Measurements from ENCODE around the gene KIAA0232. TPM values are rescaled to one million over a fixed set of nuclear protein-coding genes. Genes with fewer than 3 reads are reported as not detected.

Gene KIAA0232
- total RNA-seq, 2 experiments from 2014 or later, result 16.1 to 16.5 TPM

- POLR2A ChIA-PET, result no interaction called here
These were observed 85.9 kb downstream of the KIAA0232 start for GRCh38 chr4:6868386-6868785.

GRCh38 chr4:6869944-6870343 is 87.4 kb downstream of the KIAA0232 start:
- ChIA-PET POLR2A (interaction anchor here (0.6 kb wide), 1 partner anchor 214 kb away, joined by 3 read pairs; no protein-coding TSS in a partner anchor), CTCF (interaction anchor here (0.7 kb wide), 1 partner anchor 149 kb away, joined by 3 read pairs; no protein-coding TSS in a partner anchor)
- no peak overlapping the region for H3K27ac Mint-ChIP-seq
- H3K27me3 Mint-ChIP-seq, result no peaks in the 10 kb centered on the region
- H3K36me3 Mint-ChIP-seq, result peaks cover 18% of the 10 kb centered on the region
- no peaks in the 10 kb centered on the region for H3K4me1 Mint-ChIP-seq (ENCODE audit: low read depth)
- intact Hi-C loops (cut with micrococcal nuclease), result no loop called here
- no peak overlapping the region for H3K4me3 Mint-ChIP-seq
- DNase-seq, result no peak
- no peaks in the 10 kb centered on the region for H3K9me3 Mint-ChIP-seq

More at GRCh38 chr4:6868386-6868785, 85.9 kb downstream of the KIAA0232 start:
- intact Hi-C loops (cut with micrococcal nuclease), result no loop called here
- Mint-ChIP-seq H3K27ac (no peak overlapping the region), H3K4me3 (no peak overlapping the region), H3K36me3 (peaks cover 21% of the 10 kb centered on the region), H3K9me3 (no peaks in the 10 kb centered on the region), H3K4me1 (ENCODE audit: low read depth) (no peaks in the 10 kb centered on the region), H3K27me3 (no peaks in the 10 kb centered on the region)
- no peak for DNase-seq
- CTCF ChIA-PET, result interaction anchor here (0.6 to 1.9 kb wide), 2 partner anchors 104 to 150 kb away, joined by 3 to 8 read pairs; no protein-coding TSS in a partner anchor

- H3K4me3 Mint-ChIP-seq, result no peak overlapping the region
- intact Hi-C loops (cut with micrococcal nuclease), result no loop called here
- H3K36me3 Mint-ChIP-seq, result peaks cover 11% of the 10 kb centered on the region
- DNase-seq, result no peak
- no peaks in the 10 kb centered on the region for H3K9me3 Mint-ChIP-seq
- no peaks in the 10 kb centered on the region for H3K27me3 Mint-ChIP-seq
- ChIA-PET POLR2A (interaction anchor here (0.6 to 1.5 kb wide), 7 partner anchors 13 to 200 kb away, joined by 3 to 7 read pairs (median 3); a partner anchor contains a TSS), CTCF (interaction anchor here (0.7 to 6.9 kb wide), 65 partner anchors 8 to 327 kb away, joined by 3 to 252 read pairs (median 5); partner anchors contain the start of genes BLOC1S4, GRPEL1, MRFAP1L1 and TADA2B)
- H3K4me1 Mint-ChIP-seq (ENCODE audit: low read depth), result no peaks in the 10 kb centered on the region
- no peak overlapping the region for H3K27ac Mint-ChIP-seq
These were observed 90.8 kb downstream of the KIAA0232 start for GRCh38 chr4:6873291-6873690.

GRCh38 chr4:6873792-6874461 is 91.4 kb downstream of the KIAA0232 start:
- Mint-ChIP-seq H3K4me3 (no peak overlapping the region), H3K27me3 (no peaks in the 10 kb centered on the region), H3K9me3 (no peaks in the 10 kb centered on the region), H3K36me3 (peaks cover 16% of the 10 kb centered on the region), H3K4me1 (ENCODE audit: low read depth) (no peaks in the 10 kb centered on the region), H3K27ac (no peak overlapping the region)
- intact Hi-C loops (cut with micrococcal nuclease), result loop anchor here (1.0 kb wide), 2 partner anchors 91 to 154 kb away; no protein-coding TSS in a partner anchor
- CTCF ChIA-PET, result interaction anchor here (0.7 to 6.9 kb wide), 64 partner anchors 8 to 232 kb away, joined by 3 to 252 read pairs (median 5); partner anchors contain the start of genes BLOC1S4, GRPEL1, MRFAP1L1 and TADA2B
- DNase-seq, result peak; percentile 86
- POLR2A ChIA-PET, result interaction anchor here (0.6 to 1.5 kb wide), 7 partner anchors 14 to 201 kb away, joined by 3 to 7 read pairs (median 3); a partner anchor contains a TSS

GRCh38 chr4:6874981-6875380 is 92.5 kb downstream of the KIAA0232 start:
- H3K27me3 Mint-ChIP-seq, result no peaks in the 10 kb centered on the region
- DNase-seq, result no peak
- no peaks in the 10 kb centered on the region for H3K4me1 Mint-ChIP-seq (ENCODE audit: low read depth)
- CTCF ChIA-PET, result interaction anchor here (1.0 to 6.9 kb wide), 17 partner anchors 10 to 200 kb away, joined by 3 to 252 read pairs (median 15); partner anchors contain the start of genes BLOC1S4 and GRPEL1
- POLR2A ChIA-PET, result no interaction called here
- intact Hi-C loops (cut with micrococcal nuclease), result loop anchor here (1.0 kb wide), 2 partner anchors 92 to 155 kb away; no protein-coding TSS in a partner anchor
- H3K4me3 Mint-ChIP-seq, result no peak overlapping the region
- H3K9me3 Mint-ChIP-seq, result no peaks in the 10 kb centered on the region
- H3K27ac Mint-ChIP-seq, result no peak overlapping the region
- H3K36me3 Mint-ChIP-seq, result peaks cover 22% of the 10 kb centered on the region

GRCh38 chr4:6875431-6875831 is 92.9 kb downstream of the KIAA0232 start:
- no peak overlapping the region for H3K4me3 Mint-ChIP-seq

GRCh38 chr4:6876440-6876839 is 93.9 kb downstream of the KIAA0232 start:
- CTCF ChIA-PET, result interaction anchor here (6.9 kb wide), 1 partner anchor 156 kb away, joined by 252 read pairs; the partner anchor contains the start of gene BLOC1S4
- intact Hi-C loops (cut with micrococcal nuclease), result no loop called here
- DNase-seq, result no peak

More at GRCh38 chr4:6875431-6875831, 92.9 kb downstream of the KIAA0232 start:
- ChIA-PET CTCF (interaction anchor here (3.1 to 6.9 kb wide), 5 partner anchors 9 to 195 kb away, joined by 19 to 252 read pairs (median 34); partner anchors contain the start of gene BLOC1S4), POLR2A (no interaction called here)
- no peaks in the 10 kb centered on the region for H3K27me3 Mint-ChIP-seq
- no peaks in the 10 kb centered on the region for H3K4me1 Mint-ChIP-seq (ENCODE audit: low read depth)
- intact Hi-C loops (cut with micrococcal nuclease), result no loop called here
- no peaks in the 10 kb centered on the region for H3K9me3 Mint-ChIP-seq
- no peak for DNase-seq
- H3K36me3 Mint-ChIP-seq, result peaks cover 24% of the 10 kb centered on the region
- H3K27ac Mint-ChIP-seq, result no peak overlapping the region

GRCh38 chr4:6877067-6877466 is 94.5 kb downstream of the KIAA0232 start:
- Mint-ChIP-seq H3K27ac (no peak overlapping the region), H3K4me1 (ENCODE audit: low read depth) (no peaks in the 10 kb centered on the region), H3K4me3 (no peak overlapping the region), H3K36me3 (peaks cover 31% of the 10 kb centered on the region), H3K9me3 (no peaks in the 10 kb centered on the region), H3K27me3 (no peaks in the 10 kb centered on the region)
- CTCF ChIA-PET, result interaction anchor here (6.9 kb wide), 1 partner anchor 157 kb away, joined by 252 read pairs; the partner anchor contains the start of gene BLOC1S4
- intact Hi-C loops (cut with micrococcal nuclease), result no loop called here
- DNase-seq, result no peak
- POLR2A ChIA-PET, result no interaction called here

More at GRCh38 chr4:6876440-6876839, 93.9 kb downstream of the KIAA0232 start:
- Mint-ChIP-seq H3K27me3 (no peaks in the 10 kb centered on the region), H3K4me1 (ENCODE audit: low read depth) (no peaks in the 10 kb centered on the region), H3K9me3 (no peaks in the 10 kb centered on the region), H3K27ac (no peak overlapping the region), H3K4me3 (no peak overlapping the region), H3K36me3 (peaks cover 31% of the 10 kb centered on the region)
- POLR2A ChIA-PET, result no interaction called here

GRCh38 chr4:6878451-6879059 is 96.0 kb downstream of the KIAA0232 start:
- ChIA-PET CTCF (interaction anchor here (6.9 kb wide), 1 partner anchor 158 kb away, joined by 252 read pairs; the partner anchor contains the start of gene BLOC1S4), POLR2A (no interaction called here)
- intact Hi-C loops (cut with micrococcal nuclease), result no loop called here
- Mint-ChIP-seq H3K4me1 (ENCODE audit: low read depth) (no peaks in the 10 kb centered on the region), H3K27me3 (no peaks in the 10 kb centered on the region), H3K36me3 (peaks cover 35% of the 10 kb centered on the region), H3K9me3 (no peaks in the 10 kb centered on the region), H3K27ac (no peak overlapping the region), H3K4me3 (no peak overlapping the region)
- DNase-seq, result no peak

GRCh38 chr4:6880691-6881090 is 98.2 kb downstream of the KIAA0232 start:
- intact Hi-C loops (cut with micrococcal nuclease), result no loop called here
- CTCF ChIA-PET, result interaction anchor here (0.8 kb wide), 1 partner anchor 162 kb away, joined by 3 read pairs; a partner anchor contains a TSS
- Mint-ChIP-seq H3K27ac (no peak overlapping the region), H3K4me1 (ENCODE audit: low read depth) (no peaks in the 10 kb centered on the region), H3K27me3 (no peaks in the 10 kb centered on the region), H3K9me3 (no peaks in the 10 kb centered on the region), H3K36me3 (peaks cover 35% of the 10 kb centered on the region), H3K4me3 (no peak overlapping the region)
- no peak for DNase-seq
- POLR2A ChIA-PET, result no interaction called here

GRCh38 chr4:6881908-6882307 is 99.4 kb downstream of the KIAA0232 start:
- POLR2A ChIA-PET, result no interaction called here
- DNase-seq, result no peak
- peaks cover 35% of the 10 kb centered on the region for H3K36me3 Mint-ChIP-seq

More at GRCh38 chr4:6881908-6882307, 99.4 kb downstream of the KIAA0232 start:
- H3K9me3 Mint-ChIP-seq, result no peaks in the 10 kb centered on the region
- CTCF ChIA-PET, result interaction anchor here (1.0 to 5.9 kb wide), 3 partner anchors 8 to 112 kb away, joined by 3 to 46 read pairs (median 5); no protein-coding TSS in a partner anchor
- H3K27me3 Mint-ChIP-seq, result no peaks in the 10 kb centered on the region
- H3K4me3 Mint-ChIP-seq, result no peak overlapping the region
- intact Hi-C loops (cut with micrococcal nuclease), result no loop called here
- H3K27ac Mint-ChIP-seq, result no peak overlapping the region
- H3K4me1 Mint-ChIP-seq (ENCODE audit: low read depth), result peaks cover 2% of the 10 kb centered on the region

Data from activated CD4-positive, alpha-beta memory T cell treated with anti-CD3 and anti-CD28 coated beads for 36 hours (primary cell).